NCI-H774 (cell line): ENCODE data around the gene SYNCRIP.
"Not testable (repeated sequence)": the region's sequence is repeated elsewhere in the genome, so short reads cannot be mapped to it uniquely, and the experiment has no call there.

ENCODE experiments used
- DNase-seq: peaks from one replicate; lab custom pipeline; 2025; lab: John Stamatoyannopoulos, UW

The SYNCRIP gene

DNA sequence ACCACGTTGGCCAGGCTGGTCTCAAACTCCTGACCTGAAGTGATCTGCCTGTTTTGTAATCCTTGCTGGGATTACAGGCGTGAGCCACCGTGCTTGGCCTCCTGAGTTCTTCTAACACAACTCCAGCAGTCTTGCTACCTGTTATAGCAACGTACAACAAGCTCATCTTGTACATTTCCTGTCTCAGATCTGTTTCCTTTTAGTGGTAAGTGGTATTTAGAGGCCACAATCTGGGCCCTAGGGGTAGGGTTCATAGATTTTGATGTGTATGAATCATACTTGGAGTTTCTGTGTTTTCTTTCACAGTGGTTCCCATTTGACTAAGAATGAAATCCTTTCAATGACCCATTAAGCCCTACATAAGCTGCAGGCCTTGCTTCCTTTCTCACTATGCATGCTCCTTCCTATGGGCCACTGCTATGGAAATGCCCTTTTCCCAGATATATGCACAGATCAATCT lies 27.1 kb upstream of the SYNCRIP start:
- DNase-seq = no peak

DNA sequence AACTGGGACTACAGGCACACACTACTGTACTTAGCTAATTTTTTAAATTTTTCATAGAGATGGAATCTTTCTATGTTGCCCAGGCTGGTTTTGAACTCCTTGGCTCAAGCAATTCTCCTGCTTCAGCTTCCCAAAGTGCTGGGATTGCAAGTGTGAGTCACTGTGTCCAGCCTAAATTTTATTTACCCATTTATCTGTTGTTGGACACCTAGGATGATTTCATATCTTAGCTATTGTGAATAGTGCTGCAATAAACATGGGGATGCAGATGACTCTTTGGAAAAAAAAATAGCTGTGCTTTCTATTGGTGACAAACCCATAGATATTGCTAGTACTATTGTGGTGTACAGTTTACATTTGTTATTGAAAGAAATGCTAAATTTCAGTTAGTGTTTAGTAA lies 19.6 kb upstream of the SYNCRIP start:
- no peak for DNase-seq

DNA sequence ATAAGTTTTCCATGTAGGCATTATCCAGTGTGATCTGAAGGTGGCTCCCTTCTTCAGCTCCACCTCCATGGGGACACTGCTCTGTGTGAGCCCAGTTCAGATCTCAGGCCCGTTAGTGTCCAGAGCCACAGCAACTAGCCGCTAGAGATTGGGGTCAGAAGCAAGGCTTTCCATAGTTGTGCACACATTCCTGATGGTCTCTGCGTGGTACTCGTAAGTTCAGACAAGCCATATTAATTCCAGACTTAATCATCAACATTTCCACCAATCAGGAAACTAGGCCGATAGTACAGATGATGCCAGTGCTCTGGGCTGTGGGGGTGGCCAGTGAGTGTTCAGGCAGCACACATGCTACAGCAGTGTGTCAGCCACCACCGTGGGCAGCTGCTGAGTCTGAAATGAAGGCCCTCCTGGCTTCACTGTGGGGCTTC lies 17.5 kb upstream of the SYNCRIP start:
- no peak for DNase-seq

DNA sequence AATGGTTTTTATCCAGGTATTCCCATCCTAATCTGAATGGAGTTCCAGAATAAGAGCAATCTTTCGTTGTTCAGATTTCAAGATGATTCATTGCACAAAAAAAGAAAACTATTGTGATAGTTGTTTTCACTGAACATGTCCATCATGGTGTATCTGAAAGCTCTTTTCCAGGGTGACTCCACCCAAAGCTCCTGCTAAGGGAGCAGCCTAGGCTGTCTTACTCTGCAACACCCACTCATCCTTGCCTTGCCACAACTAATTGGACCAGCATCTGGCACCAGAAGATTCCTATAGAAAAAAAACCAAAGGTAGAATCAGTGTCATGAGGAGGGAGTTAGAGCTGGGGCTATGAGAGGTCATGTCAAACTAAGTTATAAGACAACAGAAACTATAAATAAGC lies 7.9 kb upstream of the SYNCRIP start:
- DNase-seq = no peak

DNA sequence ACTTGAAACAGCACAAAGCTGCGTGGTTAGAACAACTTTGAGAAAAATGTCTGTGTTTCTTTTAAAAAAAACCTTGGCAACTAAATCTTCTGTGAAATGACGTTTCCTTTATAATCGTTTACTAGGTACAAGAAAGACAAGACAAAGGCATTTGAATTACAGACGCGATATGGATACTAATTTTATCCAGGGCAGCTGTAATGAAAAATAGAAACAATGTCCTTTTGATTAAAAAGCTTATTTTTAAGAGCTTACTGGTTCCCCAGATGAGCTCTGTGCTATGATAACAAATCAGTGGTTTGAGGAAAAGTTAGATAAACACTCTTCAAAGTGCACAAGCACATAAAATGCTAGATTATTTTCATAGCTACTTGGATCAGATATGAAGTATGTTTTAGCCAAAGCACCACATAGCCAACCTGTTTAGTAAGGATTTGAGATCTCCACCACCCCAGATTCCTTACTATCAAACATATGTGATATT lies 1.6 kb upstream of the SYNCRIP start:
- DNase-seq = no peak

DNA sequence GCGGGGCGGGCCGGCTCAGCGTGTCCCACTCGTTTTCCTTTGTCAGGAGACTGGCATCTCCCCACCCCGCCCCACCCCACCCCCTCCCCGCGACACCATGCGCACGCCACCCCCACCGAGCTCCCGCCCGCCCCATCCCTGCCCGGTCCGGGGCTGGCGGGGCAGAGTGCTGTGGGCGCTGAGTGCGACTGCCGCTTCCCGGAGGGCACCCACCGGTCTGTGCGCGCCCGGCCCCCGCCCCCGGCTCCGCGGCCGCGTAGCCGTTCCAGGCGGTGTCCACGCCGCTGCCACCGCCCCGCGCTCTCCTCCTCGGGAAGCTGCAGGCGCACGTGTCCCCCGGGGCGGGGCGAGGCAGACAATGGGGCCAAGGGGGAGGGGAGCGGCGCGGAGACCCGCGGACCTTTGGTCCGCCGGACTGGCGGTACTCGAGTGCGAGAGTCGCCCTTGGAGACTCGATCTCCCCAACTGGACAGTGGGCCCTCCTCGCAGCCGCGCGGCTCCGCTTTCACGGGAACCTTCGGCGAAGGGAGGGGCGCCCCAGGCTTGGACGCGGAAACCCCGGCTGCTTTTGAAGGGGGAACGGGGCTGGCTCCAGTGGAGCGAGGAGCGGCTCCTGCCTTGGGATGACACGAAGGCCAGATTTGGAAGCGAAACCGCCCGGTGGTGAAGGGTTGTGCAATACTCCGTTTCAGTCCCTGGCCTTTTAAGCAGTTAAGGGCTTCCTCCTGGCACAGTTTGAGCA lies 1.0 kb upstream of the SYNCRIP start:
- DNase-seq = peak; percentile 97

DNA sequence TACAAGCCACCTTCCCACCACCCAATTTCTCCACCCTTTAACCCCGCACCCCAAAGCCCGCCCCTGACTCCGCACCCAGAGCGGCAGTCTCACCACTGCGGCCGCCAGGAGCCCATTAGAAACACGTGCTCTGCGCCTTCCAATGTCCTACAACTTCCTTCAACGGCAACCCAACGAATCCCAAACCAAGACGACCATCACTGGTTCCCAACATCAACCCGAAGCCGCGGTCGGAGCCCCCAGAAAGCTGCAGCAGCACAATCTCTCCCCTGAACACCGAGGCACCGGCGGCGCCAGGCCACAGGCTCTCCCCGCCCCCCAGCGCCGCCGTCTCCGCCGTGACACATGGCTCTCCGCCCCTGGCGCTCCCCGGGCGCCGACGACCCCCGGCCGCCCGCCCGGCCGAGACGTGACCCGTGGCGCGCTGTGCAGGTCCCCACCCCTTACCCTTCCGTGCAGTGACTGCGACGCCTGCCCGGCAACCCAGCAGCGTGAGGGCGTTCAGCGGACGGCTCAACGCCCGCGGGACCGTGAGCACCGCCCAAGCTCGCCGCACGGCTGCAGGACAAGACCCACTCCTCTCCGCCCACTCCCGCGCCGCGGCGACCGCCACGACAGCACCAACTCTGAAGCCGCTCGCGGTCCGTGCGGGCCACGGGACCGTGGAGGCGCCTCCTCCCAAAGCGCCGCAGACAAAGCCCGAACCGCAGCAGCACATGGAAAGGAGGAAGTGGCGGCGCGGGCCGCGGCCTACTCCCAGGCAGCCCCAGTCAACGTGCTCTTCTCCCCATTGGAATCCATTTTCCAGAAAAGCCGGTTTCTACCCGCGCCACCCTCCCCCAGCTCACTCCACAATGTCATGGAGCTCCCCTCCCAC lies 551 bp downstream of the SYNCRIP start:
- DNase-seq = peak; percentile 63

DNA sequence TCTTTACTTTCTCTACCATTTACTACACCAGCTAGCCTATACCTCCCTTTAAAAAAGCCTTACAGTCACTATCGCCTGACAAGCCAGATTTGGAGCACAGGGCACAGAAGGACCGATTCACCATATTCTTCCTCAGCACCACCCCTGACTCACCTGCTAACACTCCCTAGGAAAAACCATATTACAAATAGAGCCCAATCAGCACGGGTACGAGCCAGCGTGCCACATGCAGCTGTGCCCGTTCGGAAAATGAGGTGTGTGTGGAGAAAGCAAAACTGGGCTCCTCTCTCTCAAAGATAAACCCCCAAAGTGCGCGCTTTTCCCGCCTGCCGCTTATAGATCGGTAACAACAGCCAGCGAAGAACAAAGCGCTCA lies 1.2 kb downstream of the SYNCRIP start:
- DNase-seq = peak; percentile 63

DNA sequence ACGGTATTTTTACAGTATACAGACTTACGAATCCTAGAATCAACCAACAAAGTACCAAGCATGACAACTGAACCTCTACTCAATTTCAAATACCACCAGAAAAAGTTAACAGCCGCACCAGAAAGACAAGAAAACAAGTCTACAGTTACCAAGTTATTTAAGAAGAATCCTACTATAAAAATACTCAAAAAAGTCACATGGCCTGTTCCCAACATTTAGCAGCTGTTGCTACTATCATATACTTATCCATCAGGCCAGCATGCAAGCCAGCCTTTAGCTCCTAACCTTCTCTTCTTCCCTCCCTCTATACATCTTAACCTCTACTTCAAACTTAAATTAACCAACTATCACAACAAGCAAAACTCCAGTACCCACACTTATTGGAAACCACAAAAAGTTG lies 1.9 kb downstream of the SYNCRIP start:
- DNase-seq = no peak

DNA sequence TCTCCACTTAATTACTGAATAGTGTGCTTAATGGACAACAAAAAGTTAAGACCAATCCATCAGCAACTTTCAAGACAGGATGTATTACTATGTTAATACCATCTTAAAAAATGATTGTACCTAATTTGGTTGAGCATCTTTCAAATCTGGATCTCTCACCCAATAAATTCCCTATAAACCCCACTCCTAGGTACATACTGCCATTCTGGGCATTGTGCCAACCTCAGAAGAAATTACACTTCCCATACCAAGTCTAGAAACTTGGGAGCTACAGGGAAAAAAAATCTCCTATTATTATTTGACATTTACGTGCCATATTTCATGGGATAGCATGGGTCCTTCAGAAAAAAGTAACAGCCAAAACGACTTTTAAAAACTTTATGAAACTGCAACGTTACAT lies 5.1 kb downstream of the SYNCRIP start:
- no peak for DNase-seq

DNA sequence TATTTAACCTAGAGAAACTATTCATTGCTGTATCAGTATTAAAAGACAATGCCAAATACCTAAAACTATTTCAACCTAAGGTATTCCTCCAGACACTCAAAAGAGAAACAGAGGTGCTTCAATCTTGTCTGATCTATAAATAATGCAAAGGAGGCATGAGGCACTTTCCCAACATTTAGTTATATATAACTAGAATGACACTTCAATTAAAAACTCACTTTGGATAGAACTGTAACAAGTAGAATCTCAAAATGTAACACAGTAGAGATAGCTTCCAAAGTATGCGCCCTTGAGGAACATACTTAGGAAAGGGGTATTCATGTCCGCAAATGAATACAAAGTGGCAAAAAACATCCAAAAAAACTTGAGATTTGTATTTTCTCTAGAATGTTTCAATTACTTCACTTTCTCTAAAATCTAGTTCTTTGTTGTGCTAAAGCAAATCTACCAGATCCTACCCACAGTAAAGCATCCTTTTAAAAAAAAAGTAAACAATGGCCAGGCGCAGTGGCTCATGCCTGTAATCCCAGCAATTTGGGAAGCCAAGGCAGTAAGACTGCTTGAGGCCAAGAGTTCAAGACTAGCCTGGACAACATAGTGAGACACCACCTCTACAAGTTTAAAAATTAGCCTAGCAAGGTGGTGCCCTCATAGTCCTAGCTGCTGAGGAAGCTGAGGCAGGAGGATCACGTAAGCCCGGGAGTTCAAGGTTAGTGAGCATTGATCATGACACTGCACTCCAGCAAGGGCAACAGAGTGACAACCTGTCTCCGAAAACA lies 10.3 kb downstream of the SYNCRIP start:
- DNase-seq = no peak

DNA sequence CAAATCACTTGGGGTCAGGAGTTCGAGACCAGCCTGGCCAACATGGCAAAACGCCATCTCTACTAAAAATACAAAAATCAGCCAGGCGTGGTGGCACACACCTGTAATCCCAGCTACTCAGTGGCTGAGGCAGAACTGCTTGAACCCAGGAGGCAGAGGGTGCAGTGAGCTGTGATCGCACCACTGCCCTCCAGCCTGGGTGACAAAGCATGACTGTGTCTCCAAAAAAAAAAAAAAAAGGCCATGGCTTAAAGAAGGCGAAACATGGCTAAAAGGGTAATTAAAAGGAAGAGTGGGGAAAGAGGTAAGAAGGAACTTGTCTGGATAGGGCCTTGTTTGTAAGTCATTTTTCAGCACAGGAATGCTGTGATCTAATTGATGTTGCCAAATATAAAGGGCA lies 11.6 kb downstream of the SYNCRIP start:
- DNase-seq = not testable (repeated sequence)

DNA sequence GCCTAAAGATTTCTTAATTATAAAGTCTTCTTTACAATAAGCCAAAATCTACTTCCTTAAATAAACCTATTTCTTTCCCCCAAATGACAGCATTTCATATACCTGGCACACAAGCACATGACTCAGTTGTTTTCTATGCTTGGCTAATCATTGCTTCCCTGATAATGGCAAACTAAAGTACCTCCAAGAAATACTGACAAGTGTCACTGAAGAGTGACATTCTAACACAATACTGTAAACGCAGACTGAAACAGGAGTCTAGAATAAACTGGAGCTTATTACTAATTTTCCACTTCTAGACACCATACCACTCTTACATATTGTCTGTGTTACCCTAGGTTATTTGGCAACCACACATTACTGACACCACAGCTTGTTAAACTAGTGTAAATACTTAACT lies 14.3 kb downstream of the SYNCRIP start:
- DNase-seq = no peak

DNA sequence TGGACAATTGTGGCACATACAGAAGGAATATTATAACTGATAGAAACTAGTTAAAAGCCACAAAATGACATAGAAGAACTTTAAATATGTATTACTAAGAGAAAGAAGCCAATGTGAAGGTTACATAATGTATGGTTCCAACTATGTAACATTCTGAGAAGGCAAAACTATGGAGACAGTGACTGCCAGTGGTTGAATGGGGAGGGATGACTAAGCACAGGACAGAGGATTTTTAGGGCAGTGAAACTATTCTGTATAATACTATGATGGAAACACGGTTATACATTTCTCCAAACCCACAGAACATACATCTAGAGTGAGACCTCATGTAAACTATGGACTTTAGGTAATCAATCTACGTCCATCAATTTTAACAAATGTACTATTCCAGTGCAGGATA lies 22.4 kb downstream of the SYNCRIP start:
- DNase-seq = no peak

DNA sequence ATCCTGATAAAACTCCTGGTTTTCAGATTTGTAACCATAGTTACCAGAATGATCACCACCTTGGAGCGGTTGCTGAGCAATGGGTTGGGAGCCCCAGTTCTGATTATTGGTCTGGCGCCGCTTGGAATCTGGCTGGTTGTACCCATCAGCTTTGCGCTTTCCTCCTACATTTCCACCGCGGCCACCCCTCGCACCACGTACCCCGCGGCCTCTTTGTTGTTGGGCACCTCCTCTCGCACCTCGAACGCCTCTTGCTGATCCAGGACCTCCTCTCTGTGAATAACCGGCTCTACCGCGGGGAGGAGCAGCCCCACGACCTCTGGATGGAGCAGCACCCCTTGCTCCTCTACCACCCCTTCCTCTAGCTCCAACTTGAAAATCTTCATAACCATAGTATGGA lies 27.9 kb downstream of the SYNCRIP start:
- DNase-seq = no peak

DNA sequence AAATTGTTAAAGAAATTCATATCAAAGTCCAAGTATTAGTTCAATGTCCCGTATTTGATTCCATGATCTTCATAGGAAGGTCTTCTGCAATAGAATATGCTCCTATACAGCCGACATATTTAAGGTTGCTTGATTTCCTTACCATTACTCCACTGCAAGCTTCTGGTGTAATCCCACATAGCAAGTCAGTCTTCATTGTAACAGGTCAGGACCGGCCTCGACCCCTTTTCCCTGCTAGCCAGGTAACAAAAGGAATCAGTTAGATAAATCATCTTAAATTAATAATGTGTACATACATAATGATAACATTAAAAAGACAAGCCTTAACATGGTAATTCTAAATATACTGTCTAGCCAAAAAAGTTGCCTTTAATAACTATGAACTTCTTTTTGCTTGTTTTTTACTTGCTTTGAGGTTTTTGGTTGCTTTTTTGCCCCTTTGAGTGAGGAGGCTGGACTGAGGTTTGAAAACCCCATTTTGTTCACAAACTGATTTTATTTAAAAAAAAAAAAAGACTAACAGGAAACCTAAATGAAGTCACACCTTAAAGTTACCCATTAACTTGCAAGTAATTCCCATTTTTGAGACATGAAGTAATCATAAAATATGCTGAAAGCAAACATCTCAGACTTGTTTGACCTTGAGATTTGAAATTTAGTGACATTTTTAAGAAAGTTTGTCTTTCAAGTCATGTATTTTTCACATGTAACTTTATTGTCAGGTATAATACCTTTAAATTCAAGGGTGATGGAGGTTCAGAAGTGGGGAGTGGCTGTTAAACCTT lies 29.8 kb downstream of the SYNCRIP start:
- no peak for DNase-seq

DNA sequence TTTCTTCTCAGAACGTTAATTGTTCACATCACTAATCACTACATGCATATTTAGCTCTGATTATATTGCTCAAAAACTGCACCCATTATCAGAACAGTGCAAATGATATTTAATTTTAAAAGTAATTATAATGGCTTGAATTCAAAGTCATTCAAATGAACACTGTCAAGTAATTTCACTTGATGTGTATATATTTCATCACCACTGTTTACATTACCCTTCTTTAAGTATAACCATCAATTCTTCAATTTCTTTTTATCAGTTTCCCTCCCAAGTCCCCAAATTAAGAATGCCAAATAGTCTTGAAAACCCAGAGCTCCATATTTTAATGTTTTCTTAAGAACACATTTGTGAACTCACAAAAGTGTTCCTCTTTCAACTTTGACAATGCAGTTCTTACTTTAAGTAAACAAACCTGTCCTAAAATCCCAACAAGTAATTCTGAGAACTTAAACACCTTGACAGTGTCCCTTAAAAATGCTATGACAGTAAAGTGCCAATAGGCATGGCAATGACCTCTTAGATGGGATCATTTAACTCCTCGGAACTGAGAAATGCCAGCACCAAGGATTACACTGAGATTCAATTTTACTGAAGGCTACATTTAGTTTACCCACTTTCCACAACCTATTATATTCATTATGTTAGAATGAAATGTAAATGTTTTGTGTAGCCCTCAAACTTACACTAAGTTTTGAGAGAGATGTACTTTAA lies 32.3 kb downstream of the SYNCRIP start:
- DNase-seq = no peak

DNA sequence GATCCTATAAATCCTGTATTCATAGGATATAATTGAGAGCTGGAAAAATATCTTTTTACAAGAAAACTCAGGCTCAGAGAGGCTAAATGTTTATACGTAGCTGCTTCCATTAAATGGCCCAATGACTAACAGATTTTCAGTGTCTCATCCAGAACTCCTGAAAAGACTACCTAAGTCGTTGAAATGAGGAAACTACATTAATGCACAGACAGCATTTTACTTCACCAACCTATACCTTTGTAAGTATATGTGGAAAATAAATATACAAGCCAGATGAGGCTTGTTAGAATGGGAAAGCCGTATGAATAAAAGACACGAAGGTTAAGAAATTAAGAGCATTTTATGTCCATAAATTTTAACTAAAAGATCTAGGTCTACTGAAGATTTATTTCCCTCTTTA lies 40.6 kb downstream of the SYNCRIP start:
- no peak for DNase-seq

DNA sequence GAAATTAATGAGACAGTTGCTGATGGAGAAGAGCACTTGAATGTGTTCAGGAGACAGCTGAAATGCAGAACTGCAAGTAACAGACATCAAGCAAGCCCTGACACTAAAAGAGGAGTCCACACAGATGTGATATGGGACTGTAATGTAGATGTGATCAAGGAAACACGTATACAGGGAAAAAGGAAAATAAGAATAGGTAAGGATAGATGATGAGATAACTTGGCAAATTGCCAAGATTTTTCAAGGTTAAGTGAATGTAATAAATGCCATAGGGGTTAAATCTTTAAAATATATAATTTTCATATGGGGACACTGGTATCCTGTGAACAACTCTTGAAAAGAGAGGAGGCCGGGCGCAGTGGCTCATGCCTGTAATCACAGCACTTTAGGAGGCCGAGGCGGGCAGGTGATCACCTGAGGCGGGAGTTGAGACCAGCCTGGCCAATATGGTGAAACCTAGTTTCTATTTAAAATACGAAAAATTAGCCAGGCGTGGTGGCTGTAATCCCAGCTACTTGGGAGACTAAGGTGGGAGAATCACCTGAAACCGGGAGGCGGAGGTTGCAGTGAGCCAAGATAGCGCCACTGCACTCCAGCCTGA lies 41.9 kb downstream of the SYNCRIP start:
- no peak for DNase-seq

DNA sequence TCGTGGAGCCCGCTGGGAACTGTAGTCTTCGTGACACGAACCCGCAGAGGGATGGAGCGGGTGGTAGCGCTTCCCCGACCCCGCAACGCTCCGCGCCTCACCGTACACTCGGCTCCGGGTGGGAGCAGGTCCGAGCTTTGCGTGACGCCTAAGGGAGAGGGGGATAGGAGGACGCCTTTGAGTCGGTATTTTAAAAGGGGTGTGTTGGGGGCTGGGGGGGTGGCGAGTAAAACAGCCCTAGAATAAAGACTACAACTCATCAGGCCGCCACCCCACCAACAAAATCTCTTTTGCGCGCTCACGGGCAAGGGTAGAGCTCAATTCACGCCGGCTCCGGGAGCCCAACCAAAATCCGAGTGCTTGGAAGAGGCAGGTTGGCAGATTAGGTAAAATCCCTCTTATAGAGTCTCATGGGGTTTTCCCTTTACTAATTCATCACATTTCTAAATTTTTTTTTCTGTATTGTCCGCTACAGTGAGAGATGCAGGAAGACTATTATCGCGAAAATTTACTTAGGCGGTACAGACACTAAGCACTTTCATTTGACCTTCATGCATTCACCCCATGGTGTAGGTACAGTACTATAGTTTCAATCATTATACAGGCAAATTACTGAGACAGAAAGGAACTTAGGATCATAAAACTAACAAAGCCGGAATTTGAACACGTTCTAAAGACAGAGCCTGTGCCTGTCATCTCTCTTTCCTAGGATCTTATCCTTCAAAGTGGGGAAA lies 48.3 kb downstream of the SYNCRIP start:
- DNase-seq = peak; percentile 52
